HG02840 (cell line): ENCODE measurements around the gene UBE2D1.

Source experiments
- ATAC-seq: cut with Tn5 transposase; IDR thresholded peaks from one replicate; pipeline ENCODE4 v1.9.1; 2021; ENCODE audit warnings: mild to moderate bottlenecking, moderate library complexity, moderate number of reproducible peaks; ENCODE audit not compliant: unreplicated experiment, low FRiP score

The UBE2D1 gene

GRCh38 chr10:58335306-58336005 is 650 bp downstream of the UBE2D1 start:
- peak; percentile 45 for ATAC-seq

GRCh38 chr10:58336242-58336641 is 1.4 kb downstream of the UBE2D1 start:
- no peak for ATAC-seq

GRCh38 chr10:58341422-58341821 is 6.6 kb downstream of the UBE2D1 start:
- no peak for ATAC-seq

- ATAC-seq, result no peak
Measured at GRCh38 chr10:58341947-58342346, 7.1 kb downstream of the UBE2D1 start.

DNA sequence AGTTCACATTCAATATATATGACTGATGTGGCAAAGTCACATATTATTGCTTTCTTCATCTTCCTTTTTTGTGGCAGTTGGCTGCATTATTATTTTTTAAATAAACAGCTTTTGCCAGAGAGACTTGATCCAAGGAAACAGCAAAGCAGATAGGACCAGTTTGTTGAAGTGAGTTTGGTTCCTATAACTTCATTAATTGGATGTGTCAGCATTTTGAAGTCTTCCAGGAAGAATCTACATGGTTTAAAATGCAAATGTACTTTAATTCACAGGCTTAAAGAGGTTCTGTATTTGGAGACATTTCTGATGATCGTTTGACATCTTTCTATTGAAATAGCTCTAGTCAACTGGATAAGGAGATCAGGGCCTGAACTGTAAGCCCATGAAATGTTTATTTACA is 13.2 kb downstream of the UBE2D1 start:
- no peak for ATAC-seq

DNA sequence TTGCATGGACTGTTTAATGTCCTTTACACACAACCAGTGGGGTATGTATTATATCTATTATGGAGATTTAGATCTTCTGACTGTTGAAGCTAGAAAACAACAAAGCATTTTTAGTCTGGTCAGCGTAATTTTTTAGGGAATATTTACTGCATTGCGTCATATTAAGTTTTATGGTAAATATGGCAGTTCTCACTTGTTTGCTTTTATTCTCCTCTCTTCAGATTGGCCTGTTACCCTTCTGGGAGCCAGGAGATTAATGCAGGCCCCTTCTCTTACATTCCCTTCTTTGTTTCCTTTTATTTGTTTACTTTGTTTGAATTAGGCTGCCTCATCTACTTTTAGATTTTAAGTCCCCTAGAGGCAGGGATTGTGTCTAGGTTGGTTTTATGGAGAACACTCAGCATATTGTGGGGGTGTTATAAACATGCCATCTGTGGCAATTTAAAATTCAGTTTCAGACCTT is 13.8 kb downstream of the UBE2D1 start:
- ATAC-seq, result no peak

GRCh38 chr10:58350023-58350422 is 15.2 kb downstream of the UBE2D1 start:
- ATAC-seq, result no peak

GRCh38 chr10:58350619-58351323 is 16.0 kb downstream of the UBE2D1 start:
- no peak for ATAC-seq

- ATAC-seq, result no peak
Measured at GRCh38 chr10:58351616-58352578, 17.1 kb downstream of the UBE2D1 start.

DNA sequence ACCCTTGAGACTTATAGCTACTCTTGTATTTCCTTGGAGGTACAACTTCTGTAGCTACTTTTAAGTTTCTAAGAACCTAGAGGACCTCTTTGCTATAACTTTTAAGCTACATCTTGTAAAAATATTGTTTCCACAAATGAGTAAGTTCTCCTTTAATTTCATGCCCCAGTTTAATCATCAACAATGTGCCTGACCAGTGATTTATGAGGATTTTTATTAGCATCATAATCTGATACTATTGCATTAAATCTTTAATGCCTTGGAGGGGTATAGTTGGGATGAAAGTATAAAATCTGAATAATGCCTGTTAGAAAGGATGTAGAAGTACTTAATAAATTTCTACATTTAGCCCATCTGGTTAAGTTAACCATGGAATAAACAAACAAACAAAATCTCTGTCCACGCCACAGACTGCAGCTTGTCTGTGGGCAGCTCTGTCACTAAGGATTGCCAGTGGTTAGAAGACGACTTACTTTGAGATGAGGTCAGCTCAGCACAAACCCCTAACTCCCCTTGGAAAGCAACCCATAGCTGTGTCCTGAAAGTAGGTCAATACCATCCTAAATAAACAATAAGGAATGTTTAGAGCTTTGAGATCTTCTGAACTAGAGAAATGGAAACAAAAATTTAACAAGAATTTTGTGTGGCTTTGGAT is 18.3 kb downstream of the UBE2D1 start:
- ATAC-seq, result no peak

- ATAC-seq, result no peak
Measured at GRCh38 chr10:58356756-58357155, 21.9 kb downstream of the UBE2D1 start.

DNA sequence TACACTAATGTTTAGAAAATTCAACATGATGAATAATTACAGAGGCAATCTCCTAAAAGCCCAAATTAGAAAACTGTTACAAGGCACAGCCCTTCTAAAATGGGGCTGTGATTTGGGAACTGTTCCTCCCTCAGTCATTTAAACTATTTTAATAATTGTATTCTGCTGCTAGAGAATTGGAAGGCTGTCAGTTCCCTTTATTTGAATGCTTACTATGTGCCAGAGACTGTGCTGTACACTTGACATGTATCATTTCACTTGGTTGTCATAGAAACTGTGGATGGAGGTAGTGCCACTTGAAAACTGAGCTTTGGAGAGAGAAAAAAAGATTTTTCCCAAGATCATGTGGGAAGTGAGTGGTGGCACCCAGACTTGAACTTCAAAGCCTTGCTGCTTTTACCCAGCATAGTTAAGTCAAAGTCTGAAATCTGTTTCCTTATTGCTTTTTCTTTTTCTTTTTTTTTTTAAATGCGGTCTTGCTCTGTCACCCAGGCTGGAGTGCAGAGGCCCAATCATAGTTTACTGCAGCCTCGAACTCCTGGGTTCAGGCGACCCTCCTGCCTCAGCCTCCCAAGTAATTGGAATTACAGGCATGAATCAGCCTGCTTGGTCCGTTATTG is 23.6 kb downstream of the UBE2D1 start:
- ATAC-seq, result no peak

GRCh38 chr10:58358947-58359346 is 24.1 kb downstream of the UBE2D1 start:
- no peak for ATAC-seq

GRCh38 chr10:58359541-58359940 is 24.7 kb downstream of the UBE2D1 start:
- no peak for ATAC-seq

DNA sequence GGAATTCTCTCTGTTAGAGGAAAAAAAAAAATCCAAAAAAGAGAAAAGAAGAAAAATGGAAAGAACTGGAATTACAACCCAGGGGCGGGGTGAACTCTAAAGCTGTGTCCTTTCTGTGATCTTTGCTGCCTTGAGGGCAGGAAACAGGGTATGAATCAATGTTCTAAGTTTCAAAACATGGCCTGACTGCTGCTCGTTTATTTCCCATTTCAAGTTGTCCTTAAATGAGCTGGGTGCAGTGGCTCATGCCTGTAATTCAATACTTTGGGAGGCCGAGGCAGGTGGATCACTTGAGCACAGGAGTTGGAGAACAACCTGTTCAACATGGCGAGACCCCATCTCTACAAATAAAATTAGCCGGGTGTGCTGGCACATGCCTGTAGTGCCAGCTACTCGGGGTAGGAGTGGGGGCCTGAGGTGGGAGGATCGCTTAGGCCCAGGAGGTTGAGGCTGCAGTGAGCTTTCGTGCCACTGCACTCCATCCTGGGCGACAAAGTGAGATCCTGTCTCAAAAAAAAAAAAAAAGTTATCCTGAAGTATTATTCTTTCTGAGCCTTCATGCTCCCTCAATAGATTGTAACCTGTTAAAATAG is 25.7 kb downstream of the UBE2D1 start:
- no peak for ATAC-seq

- no peak for ATAC-seq
Measured at GRCh38 chr10:58361353-58361752, 26.5 kb downstream of the UBE2D1 start.

- no peak for ATAC-seq
Measured at GRCh38 chr10:58362027-58362789, 27.4 kb downstream of the UBE2D1 start.

DNA sequence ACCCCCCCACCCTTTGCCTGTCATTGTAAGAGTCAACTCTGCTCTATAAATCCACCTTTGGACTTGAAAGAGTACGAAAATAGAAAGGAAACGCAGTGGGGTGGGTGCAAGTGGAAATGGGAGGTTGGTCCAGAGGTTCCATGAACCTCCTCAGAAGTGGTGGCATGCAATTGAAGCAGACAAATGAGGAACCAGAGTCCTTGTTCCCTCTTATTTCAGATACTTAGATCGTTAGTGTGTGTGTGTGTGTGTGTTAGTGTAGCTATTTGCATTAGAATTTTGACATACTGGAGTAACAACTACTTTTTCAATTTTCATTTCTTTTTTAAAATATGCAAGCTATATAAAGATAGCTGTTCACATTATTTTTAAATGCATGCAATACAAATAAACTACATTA is 32.3 kb downstream of the UBE2D1 start:
- ATAC-seq, result no peak

DNA sequence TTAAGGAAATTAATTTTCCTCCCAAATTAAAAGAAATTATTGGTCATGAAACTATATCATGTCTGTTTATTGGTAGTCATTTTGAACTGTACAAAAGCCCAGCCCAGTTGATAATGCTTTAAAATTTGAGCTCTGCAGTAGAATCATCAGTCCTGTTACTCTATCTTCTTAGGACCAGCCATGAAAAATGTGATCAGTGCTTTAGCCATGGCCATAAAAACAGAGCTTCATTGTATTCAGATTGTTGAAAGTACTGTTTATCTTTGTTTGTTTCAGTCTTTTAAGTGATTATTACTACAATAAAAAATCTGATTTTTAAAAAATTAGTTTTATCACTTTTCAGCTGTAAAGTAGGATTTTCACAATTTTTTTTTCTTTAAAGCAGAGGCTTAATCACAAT is 36.7 kb downstream of the UBE2D1 start:
- no peak for ATAC-seq
